ENCODE results near the gene C17orf50.
"Not testable (repeated sequence)": the region's sequence is repeated elsewhere in the genome, so short reads cannot be mapped to it uniquely, and the experiment has no call there.

The C17orf50 gene

GRCh38 chr17:35734396-35734795 lies 26.3 kb upstream of the C17orf50 start:
- DNase-seq (ENCODE audit: low read depth): no peak

- DNase-seq (ENCODE audit: low read depth): no peak
Measured at GRCh38 chr17:35735036-35735805, 25.5 kb upstream of the C17orf50 start.

DNA sequence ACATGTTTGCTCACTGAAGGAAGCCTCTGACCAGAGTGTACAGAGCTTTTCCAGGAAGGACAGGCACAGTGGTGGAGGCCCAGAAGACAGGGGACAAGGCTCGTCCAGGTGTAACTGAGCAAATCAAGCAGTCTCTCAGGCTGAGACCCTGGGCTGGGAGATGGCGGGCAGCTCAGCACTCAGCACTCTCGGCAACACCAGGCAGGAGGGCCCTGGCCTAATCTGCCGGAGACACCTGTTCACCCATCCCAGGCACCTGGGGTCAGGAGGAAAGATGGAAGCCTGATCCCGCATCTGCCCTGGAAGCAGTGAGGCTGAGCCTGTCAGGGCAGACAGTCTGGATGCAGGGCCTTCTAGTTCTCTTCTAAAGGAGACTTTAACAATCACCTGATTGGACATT lies 24.5 kb upstream of the C17orf50 start:
- no peak for DNase-seq (ENCODE audit: low read depth)

GRCh38 chr17:35738519-35739133 lies 22.1 kb upstream of the C17orf50 start:
- DNase-seq (ENCODE audit: low read depth): no peak

DNA sequence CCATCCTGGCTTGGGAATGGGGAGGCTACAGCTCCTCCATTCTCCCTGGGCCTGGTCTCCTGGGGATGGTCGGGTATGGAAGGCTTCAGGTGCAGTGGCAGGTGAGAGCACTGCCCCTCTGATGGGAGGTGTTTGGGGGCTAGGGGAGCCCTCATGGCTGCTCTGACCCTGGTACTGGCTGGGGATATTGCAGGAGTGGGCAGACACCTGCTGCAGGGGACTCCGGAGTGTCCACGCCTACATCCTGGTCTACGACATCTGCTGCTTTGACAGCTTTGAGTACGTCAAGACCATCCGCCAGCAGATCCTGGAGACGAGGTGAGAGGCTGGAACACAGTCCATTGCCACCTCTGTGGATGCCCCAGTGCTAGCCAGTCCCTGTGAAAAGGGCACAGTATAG lies 20.5 kb upstream of the C17orf50 start:
- no peak for DNase-seq (ENCODE audit: low read depth)

DNA sequence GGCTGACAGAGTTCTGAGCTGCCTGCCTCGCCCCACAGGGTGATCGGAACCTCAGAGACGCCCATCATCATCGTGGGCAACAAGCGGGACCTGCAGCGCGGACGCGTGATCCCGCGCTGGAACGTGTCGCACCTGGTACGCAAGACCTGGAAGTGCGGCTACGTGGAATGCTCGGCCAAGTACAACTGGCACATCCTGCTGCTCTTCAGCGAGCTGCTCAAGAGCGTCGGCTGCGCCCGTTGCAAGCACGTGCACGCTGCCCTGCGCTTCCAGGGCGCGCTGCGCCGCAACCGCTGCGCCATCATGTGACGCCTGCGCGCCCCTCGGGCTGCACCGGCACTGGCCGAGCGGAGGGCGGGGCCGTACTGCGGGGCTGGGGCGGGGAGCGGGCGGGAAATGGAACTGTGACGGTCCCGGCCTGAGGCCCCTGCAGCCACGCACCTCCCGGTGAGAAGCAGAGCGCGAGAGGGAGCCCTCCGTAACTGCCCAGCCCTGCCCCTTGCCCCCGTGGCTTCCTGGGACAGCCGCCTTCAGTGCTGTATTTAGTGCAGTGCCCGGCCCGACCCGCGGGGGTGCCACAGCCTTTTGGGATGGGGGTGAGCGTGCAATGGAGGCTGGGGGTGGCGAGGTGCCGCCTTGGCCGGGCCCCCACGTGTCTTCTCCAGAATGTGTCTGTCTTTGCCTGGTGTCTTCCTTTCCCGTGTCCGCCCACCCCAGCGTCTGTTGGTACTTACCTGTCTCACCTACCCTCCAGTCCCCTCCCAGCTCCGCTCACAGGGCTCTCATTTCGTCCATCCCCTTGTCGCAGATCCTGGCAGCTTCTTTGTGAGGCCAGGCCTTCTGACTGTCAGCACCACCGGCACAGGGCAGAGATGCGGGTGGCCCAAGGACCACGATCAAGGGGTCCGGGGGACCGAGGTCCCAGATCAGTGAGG lies 19.4 kb upstream of the C17orf50 start:
- DNase-seq (ENCODE audit: low read depth): no peak

GRCh38 chr17:35742496-35742895 lies 18.2 kb upstream of the C17orf50 start:
- no peak for DNase-seq (ENCODE audit: low read depth)

DNA sequence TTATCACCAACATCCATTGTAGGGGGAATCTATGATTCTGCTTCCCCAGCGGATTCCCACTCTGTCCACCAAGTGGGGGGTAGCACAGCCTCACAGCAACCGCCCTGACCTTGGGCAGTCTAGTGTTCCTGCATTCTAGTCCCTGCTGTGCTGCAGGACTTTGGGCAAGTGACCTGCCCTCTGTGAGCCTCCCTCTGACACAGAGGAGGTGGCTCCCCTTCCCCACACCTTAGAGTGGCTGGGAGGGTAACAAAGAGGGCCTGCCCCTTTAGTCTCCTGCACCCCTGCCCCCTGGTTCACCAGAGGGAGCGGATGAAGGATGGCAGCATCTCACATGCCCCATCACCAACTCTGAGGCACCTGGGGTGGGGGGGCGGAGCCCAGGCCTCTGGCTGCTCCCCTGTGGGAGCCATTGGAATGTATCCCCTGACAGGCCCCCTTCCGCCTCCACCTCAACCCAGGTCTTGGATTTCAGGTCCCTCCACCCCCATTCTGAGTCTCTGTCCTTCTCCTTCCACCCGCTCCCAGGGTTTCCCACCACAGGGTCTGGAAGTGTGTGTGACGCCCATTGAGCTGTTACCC lies 17.7 kb upstream of the C17orf50 start:
- DNase-seq (ENCODE audit: low read depth): no peak

DNA sequence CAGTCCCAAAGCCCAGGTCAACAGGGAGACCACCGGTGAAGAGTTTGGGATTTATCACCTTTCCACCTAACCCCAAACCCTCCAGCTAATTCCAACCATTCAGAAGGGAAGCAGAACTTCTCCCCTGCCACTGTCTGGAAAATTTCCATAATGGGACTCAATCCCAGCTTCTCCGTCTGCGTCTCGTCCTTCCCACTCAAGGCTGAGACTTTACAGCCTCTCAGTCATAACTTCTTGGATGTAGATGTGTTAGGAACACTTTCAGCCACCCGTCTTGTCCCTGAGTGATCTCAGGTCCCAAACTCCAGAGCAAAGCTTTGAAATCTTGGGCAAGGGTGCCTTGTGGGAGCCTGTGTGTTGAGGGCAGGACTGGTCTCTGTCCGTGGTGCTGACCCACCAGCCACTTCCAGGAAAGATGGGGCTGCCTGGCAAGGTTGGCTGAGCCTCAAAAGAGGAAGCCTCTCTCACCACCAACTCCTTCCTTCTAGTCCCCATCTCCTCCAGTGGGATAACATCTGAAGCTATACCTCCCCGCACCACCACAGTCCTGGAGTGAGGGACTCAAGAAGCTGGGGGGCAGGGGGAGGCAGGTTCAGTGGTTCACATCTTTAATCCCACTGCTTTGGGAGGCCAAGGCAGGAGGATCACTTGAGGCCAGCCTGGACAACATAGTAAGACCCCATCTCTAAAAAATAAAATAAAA lies 16.9 kb upstream of the C17orf50 start:
- DNase-seq (ENCODE audit: low read depth): no peak

DNA sequence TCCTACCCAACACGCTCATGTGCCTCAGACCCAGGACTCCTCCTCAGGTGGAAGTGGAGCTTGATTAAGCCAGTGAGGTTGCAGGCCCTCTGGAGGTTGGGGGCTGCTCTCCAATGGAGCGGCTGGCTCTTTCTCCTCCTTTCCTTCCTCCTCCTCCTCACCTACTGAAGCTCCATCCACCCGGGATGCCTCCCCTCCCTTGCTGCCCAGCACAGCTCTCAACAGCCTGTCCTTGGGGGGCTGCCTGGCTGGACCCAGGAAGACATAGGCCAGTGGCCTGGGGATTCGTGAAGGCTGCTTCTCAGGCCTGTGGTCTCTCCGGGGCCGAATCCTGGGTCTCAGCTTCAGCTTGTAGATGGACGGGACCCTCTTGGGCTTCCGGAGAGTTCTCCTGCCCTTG lies 15.9 kb upstream of the C17orf50 start:
- no peak for DNase-seq (ENCODE audit: low read depth)

- DNase-seq (ENCODE audit: low read depth): no peak
Measured at GRCh38 chr17:35745246-35745645, 15.4 kb upstream of the C17orf50 start.

DNA sequence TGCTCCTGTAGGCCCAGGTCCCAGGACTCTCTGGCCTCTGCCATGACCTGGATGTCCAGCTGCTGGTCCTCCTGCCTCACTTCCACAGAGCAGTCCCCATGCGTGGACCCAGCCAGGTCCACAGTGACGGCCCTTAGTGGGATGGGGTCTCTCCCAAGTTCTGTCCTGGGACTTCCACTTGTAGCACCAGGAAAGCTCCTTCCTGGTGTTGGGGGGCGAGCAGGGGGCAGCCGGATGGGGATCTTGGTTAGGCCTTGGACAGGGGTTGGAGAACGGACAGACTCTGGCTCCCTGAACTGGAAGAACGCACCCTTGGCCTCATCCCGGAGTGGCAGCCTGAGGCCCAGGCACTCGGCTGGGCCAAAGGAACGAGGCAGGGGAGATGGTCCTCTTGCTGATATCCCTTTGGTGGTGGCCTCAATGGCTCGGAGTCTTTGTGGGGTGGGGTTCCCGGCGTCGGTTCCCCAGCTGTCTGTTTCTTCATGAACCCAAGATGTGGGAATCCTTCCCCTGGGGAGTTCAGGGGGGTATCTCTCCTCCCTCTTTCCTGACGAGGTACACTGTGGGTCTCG lies 14.9 kb upstream of the C17orf50 start:
- no peak for DNase-seq (ENCODE audit: low read depth)

DNA sequence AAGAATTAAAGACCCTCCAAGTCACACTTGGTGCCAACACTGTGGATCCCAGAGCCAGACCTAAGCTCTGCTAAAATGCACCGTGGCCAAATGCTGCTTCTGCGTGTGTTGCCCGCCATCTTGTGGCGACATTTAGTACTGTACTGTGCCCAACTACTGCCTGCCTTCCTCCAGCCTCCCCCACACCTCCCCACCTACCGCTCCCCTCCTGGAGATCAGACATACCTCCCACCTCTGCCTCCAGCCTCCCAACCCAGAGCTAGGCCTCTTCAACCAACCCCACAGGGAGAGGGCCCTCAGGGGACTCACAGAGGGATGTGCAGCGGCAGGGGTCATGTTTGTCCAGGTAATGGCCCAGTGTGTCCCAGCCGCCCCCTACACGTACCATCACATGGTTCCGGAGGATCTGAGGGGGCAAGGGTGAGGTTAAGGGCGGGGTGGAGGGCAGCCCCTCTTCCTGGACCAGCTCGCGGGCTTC lies 13.1 kb upstream of the C17orf50 start:
- peak; percentile 36 for DNase-seq (ENCODE audit: low read depth)

- no peak for DNase-seq (ENCODE audit: low read depth)
Measured at GRCh38 chr17:35748341-35748841, 12.3 kb upstream of the C17orf50 start.

GRCh38 chr17:35748979-35749378 lies 11.7 kb upstream of the C17orf50 start:
- no peak for DNase-seq (ENCODE audit: low read depth)

GRCh38 chr17:35749560-35750412 lies 10.9 kb upstream of the C17orf50 start:
- no peak for DNase-seq (ENCODE audit: low read depth)

DNA sequence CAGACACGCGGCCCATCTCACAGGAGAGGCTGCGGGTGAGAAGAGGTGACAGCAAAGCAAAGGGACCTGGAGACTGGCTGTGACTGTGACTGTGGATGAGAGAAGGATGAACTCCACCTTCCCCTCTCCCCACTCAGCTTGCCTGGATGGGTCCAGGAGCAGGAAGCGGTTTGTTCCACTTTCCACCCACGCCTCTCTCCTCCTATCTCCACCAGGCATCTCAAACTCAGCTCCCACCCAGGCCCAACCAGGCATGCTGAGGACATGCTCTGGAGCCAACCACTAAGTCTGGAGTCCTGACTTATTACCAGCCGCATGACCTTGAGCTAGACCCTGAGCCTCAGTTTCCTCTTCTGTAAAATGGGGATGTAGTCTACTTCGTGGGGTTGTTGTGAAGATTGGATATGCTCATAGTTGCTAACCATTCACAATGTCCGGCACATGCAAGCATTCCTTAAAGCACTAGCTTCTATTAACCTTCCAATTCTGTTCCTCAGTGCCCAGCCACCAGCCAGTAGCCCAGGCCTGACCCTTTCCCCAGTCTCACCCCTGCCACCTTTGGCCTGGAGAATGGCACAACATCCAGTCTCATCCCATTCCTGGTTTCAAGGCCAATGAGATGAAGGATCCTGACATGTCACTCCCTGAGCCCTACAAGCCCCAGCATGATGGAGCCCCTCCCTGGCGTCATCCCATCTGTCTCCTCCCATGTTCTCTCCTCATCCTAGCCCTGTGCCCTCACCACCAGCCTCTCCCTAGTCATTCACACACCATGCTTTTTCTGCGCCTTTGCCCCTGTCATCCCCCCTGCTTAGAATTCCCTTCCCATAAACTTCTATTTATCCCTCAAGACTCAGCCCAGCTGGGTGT lies 9.9 kb upstream of the C17orf50 start:
- no peak for DNase-seq (ENCODE audit: low read depth)

GRCh38 chr17:35751541-35751940 lies 9.1 kb upstream of the C17orf50 start:
- not testable (repeated sequence) for DNase-seq (ENCODE audit: low read depth)

DNA sequence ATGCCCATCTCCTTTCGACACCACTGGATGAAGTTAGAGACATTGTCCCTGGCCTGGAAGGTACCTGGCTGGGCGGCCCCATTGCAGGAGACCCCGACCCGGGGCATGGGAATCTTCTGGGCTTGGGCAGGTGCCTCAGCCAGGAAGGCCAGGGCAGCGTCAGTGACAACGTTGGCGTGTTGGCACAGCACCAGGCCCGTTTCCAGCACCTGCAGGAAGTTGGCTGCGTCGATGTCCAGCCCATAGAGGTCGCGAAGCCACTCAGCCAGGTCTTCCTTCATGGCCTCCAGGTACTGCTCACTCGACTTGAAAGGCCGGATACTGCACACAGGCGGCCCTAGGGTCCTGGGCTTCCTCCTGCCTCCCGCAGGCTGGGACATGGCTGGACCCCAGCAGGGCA lies 8.2 kb upstream of the C17orf50 start:
- no peak for DNase-seq (ENCODE audit: low read depth)
